ENCODE results near the gene CREB3L2. TPM values are rescaled to one million over a fixed set of nuclear protein-coding genes. Genes with fewer than 3 reads are reported as not detected.

Gene CREB3L2
- total RNA-seq, 1 experiment from 2014 or later: 49.8 TPM

- H3K4me1 ChIP-seq (ENCODE audit: control insufficient read depth in 1 of 2, insufficient read depth in 2 of 2, low read length in 2 of 2): no peaks in the 10 kb centered on the region
- DNase-seq (ENCODE audit: low read depth, low spot score) (no peak), ATAC-seq (no peak)
- BruUV-seq (replicated peaks): no TSS peak
- H4K20me1 ChIP-seq (ENCODE audit: insufficient read depth): no peaks in the 10 kb centered on the region
- no peak overlapping the region for H2AFZ ChIP-seq (ENCODE audit: low read depth, low read length, poor library complexity, severe bottlenecking)
- no peak overlapping the region for H3K9ac ChIP-seq (ENCODE audit: low read length)
- peaks cover 11% of the 10 kb centered on the region; the same call in 1 of the 2 replicates for H3K27me3 ChIP-seq (ENCODE audit: insufficient read depth, low read length)
- H3K4me3 ChIP-seq (replicated peaks in 1 of 2; ENCODE audit: low read depth in 1 of 2, low read length in 2 of 2): no peak overlapping the region
- no peaks in the 10 kb centered on the region for H3K79me2 ChIP-seq (ENCODE audit: insufficient read depth, low read length)
- TF ChIP-seq ATF3 (IDR thresholded peaks at IDR 0.05): no peak
- TF ChIP-seq ZFX (IDR thresholded peaks at IDR 0.05): no peak
- TF ChIP-seq EZH2phosphoT487 (IDR thresholded peaks at IDR 0.05; ENCODE audit: borderline replicate concordance): no peak
- no peak for TF ChIP-seq CTCF (IDR thresholded peaks at IDR 0.05 in 2 of 3, conservative IDR thresholded peaks at IDR 0.05 in 1 of 3; ENCODE audit: borderline replicate concordance in 1 of 3, insufficient read depth in 1 of 3, low read depth in 2 of 3, low read length in 2 of 3)
- no peak for TF ChIP-seq EZH2 (IDR thresholded peaks at IDR 0.05)
- no peak for TF ChIP-seq YY1 (IDR thresholded peaks at IDR 0.05; ENCODE audit: extremely low read depth, insufficient replicate concordance, low read depth, low read length)
- no peak for TF ChIP-seq MAX (IDR thresholded peaks at IDR 0.05)
- no peak for TF ChIP-seq REST (IDR thresholded peaks at IDR 0.05; ENCODE audit: low read depth)
- TF ChIP-seq ZBTB33 (IDR thresholded peaks at IDR 0.05; ENCODE audit: extremely low read depth, insufficient replicate concordance, low read length): no peak
- no peak for TF ChIP-seq FOSL1 (IDR thresholded peaks at IDR 0.05; ENCODE audit: low read depth)
- TF ChIP-seq RAD21 (IDR thresholded peaks at IDR 0.05; ENCODE audit: low read depth): no peak
- TF ChIP-seq ELF1 (IDR thresholded peaks at IDR 0.05; ENCODE audit: borderline replicate concordance, low read depth): no peak
- TF ChIP-seq CEBPB (IDR thresholded peaks at IDR 0.05; ENCODE audit: low read depth): no peak
- TF ChIP-seq SIN3A (IDR thresholded peaks at IDR 0.05; ENCODE audit: low read depth): no peak
- no peak for TF ChIP-seq ZNF274 (IDR thresholded peaks at IDR 0.05; ENCODE audit: low read depth, low read length)
- TF ChIP-seq SRF (IDR thresholded peaks at IDR 0.05; ENCODE audit: low read depth): no peak
- TF ChIP-seq SP1 (IDR thresholded peaks at IDR 0.05; ENCODE audit: low read depth): no peak
- ChIA-PET RAD21 (ENCODE audit: low non-redundant PET in 1 of 2, low total read pairs in 2 of 2, uncharacterized antibody in 2 of 2, unreplicated experiment in 2 of 2) (no interaction called here), POLR2A (no interaction called here), CTCF (no interaction called here)
- no peak overlapping the region for H3K27ac ChIP-seq (ENCODE audit: low read depth, low read length)
- no peaks in the 10 kb centered on the region for H3K9me3 ChIP-seq (ENCODE audit: control insufficient read depth in 1 of 2, insufficient read depth in 1 of 2, low read depth in 1 of 2, low read length in 2 of 2)
- no peak overlapping the region for H3K4me2 ChIP-seq (ENCODE audit: low read length)
- H3K36me3 ChIP-seq (ENCODE audit: control insufficient read depth in 1 of 2, insufficient read depth in 2 of 2, low read length in 2 of 2): no peaks in the 10 kb centered on the region
- H3K9me2 ChIP-seq (ENCODE audit: insufficient read depth): no peaks in the 10 kb centered on the region
- intact Hi-C loops (cut with micrococcal nuclease): no loop called here
Measured at GRCh38 chr7:137832382-137832781, 169.5 kb downstream of the CREB3L2 start.

All from HCT116 (cell line).